Fibroblast of villous mesenchyme (primary cell): ENCODE results near the gene AP2A2. TPM values are rescaled to one million over a fixed set of nuclear protein-coding genes. Genes with fewer than 3 reads are reported as not detected.

Experiments used
- DNase-seq: peaks from one replicate; pipeline ENCODE4 v3.0.0-alpha.2; 2010; ENCODE audit warnings: low read depth
- H3K4me3 ChIP-seq: 2 replicates; pipeline ENCODE4 v1.5.1; 2011; ENCODE audit warnings: low read depth, mild to moderate bottlenecking, low read length
- total RNA-seq: library from RNA; depleted of rRNA; stranded (reverse); fragments of >200 nt; gene quantifications from 2 replicates; pipeline ENCODE4 v1.2.3, GENCODE V29; 2012
- TF ChIP-seq, protein P1 (sequence below): IDR thresholded peaks from 2 replicates; pipeline ENCODE4 v1.5.1; 2012; ENCODE audit warnings: low read depth, mild to moderate bottlenecking, low read length; ENCODE audit not compliant: insufficient read depth

Gene AP2A2
- total RNA-seq, 1 donor = 53.5 TPM

DNA sequence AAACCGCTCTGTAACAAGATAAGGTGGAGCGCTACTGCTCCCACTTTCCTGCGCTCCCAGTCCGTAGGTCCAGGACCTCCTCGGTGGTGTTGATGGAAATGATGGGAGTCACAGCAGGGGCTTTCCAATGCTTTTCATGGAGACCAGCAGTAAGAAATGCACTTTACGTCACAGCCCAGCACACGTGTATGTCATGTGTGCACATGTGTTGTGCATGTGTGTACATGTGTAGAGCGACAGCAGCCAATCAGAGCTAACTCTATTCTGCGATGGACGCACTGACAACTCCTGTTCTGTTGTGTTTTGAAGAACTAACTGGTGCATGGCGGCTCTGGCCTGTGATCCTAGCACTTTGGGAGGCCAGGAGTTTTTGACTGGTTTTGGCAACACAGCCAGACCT lies 16.3 kb upstream of the AP2A2 start:
- H3K4me3 ChIP-seq = no peak overlapping the region
- no peak for DNase-seq
- TF ChIP-seq, protein P1, sequence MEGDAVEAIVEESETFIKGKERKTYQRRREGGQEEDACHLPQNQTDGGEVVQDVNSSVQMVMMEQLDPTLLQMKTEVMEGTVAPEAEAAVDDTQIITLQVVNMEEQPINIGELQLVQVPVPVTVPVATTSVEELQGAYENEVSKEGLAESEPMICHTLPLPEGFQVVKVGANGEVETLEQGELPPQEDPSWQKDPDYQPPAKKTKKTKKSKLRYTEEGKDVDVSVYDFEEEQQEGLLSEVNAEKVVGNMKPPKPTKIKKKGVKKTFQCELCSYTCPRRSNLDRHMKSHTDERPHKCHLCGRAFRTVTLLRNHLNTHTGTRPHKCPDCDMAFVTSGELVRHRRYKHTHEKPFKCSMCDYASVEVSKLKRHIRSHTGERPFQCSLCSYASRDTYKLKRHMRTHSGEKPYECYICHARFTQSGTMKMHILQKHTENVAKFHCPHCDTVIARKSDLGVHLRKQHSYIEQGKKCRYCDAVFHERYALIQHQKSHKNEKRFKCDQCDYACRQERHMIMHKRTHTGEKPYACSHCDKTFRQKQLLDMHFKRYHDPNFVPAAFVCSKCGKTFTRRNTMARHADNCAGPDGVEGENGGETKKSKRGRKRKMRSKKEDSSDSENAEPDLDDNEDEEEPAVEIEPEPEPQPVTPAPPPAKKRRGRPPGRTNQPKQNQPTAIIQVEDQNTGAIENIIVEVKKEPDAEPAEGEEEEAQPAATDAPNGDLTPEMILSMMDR = no peak

DNA sequence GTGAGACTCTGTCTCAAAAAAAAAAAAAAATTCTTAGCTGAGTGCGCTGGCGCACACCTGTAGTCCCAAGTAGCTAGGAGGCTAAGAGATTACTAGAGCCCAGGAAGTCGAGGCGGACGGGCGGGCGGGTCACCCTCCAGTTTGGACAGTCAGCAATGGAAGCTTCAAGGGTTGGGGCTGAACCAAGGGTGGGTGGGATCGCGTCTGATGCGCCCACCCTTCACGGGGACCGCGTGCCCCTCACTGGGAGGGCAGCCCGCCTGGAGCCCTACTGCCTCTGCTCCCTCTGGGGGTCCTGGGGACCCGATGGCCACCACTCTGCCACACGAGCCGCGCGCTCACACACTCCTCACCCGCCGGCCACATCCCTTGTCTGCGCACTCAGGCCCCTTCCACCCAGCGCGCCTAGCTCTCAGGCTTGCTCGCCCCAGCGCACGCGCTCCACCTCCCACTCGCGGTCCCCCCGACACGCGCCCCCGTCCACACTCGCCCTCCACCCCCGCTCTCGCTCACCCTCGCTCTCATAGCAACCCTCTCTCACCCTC lies 15.6 kb upstream of the AP2A2 start:
- TF ChIP-seq, protein P1 = no peak
- no peak for DNase-seq
- H3K4me3 ChIP-seq = peak overlapping the region; percentile 71

DNA sequence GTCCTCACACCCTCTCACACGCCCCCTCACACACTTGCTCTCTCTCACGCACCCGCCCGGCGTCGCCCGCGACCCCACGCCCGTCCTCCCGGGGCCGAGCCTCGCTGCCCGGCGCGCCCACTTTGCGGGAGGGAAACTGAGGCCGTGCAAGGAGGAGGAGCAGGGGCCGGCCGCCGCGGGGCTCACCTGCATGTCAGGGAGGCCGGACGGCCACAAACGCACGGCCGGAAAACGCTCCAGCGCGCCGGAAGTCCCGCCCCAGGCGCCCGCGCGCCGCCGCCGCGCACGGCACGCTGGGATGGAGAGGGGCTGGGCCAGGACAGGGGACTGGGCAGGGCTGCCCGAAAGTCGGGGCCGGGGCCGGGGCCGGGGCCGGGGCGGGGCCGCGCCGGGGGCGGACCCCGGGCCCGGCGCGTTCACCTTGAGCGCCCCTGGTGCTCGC lies 15.1 kb upstream of the AP2A2 start, which contains the start of gene CHID1:
CHID1 (minus strand) TSS at position 222 of the 442 bp plus-strand sequence. CDS start 5,994 bp downstream, outside the sequence.
- DNase-seq = peak; percentile 78
- TF ChIP-seq, protein P1 = no peak
- H3K4me3 ChIP-seq = peak within 1 kb of the TSS; percentile 71

DNA sequence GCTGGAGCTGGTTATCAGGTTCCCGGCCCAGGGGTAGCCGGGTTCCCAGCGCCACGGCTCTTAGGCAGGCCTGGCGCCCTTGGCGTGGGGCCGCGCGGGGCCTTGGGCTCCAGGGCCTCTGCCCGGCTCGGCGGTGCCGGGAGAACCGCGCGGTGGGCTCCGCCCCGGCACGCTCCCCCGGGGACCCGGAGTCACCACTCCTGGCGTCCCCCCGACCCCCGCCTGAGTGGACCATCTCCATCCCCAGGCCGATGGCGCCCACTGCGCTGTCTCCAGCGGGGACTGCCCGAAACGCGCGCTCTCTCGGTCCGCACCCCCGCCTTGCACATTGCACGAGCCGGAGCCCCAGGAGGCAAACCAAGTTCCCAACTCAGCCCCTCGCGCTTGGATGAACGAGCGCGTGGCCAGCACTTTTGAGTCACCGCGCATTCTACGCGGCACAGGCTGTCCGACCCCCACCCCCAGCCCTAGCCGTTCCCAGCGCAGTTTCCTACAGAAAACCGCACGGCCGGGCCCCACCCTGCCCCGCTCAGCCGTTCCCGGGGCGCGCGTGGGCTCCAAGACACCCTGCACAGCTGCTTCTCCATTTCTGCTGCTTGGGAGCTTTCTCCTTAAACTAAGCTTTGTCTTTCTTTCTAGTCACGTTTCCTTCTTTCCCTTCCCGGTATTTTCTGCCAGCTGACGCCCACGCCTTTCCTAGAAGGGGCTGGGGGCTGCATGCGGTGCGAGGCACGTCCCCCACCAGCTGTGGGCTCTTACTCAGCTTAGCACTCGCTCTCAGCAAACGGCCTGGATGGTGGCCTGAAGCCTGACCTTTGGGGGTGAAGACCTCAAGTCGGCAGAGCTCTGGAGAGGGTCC lies 14.4 kb upstream of the AP2A2 start:
- peak; percentile 58 for DNase-seq
- TF ChIP-seq, protein P1 = no peak
- peak overlapping the region; percentile 71 for H3K4me3 ChIP-seq

DNA sequence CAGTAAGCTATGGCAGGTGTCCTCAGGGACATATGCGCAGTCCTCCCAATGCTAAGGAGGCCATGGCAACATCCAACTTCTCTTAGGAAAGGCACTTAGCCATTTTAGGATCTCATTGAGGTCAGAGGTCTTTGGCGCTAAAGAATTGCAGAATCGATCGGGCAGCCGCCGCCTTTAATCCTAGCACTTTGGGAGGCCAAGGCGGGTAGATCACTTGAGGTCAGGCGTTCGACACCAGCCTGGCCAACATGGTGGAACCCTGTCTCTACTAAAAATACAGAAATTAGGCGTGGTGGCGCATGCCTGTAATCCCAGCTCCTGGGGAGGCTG lies 13.8 kb upstream of the AP2A2 start:
- peak overlapping the region; percentile 71 for H3K4me3 ChIP-seq
- TF ChIP-seq, protein P1 = no peak
- DNase-seq = no peak

DNA sequence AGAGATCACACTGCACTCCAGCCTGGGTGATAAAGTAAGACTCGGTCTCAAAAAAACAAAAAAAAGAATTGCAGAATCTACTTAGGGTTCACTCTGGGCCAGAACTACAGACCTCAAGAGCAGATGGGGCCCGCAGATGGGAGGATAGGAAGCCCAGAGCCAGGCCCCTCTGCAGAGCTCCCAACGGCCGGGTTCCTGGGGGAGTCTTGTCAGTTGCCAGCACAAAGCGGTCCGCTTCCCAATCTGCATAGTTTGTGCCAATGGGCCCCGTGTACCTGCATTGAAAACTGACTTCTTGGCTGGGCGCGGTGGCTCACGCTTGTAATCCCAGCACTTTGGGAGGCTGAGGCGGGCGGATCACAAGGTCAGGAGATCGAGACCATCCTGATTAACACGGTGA lies 13.4 kb upstream of the AP2A2 start:
- TF ChIP-seq, protein P1 = no peak
- no peak for DNase-seq
- no peak overlapping the region for H3K4me3 ChIP-seq
